OCI-LY7 (cell line): Measurements from ENCODE around the gene SCN4A.
"Not testable (repeated sequence)": the region's sequence is repeated elsewhere in the genome, so short reads cannot be mapped to it uniquely, and the experiment has no call there.

Experiments
- CTCF ChIP-seq: fragments of 200-600 bp; sonication (generic); conservative IDR thresholded peaks from 2 replicates; pipeline ENCODE4 v1.5.1; 2014; ENCODE audit warnings: mild to moderate bottlenecking, antibody characterized with exemption, low read length, moderate library complexity, mixed read lengths
- EZH2phosphoT487 ChIP-seq: fragments of 200-600 bp; sonication (generic); IDR thresholded peaks from 2 replicates; pipeline ENCODE4 v1.6.1; 2018; ENCODE audit warnings: low read depth, borderline replicate concordance, mild to moderate bottlenecking, mixed run types, antibody characterized with exemption, low read length, moderate library complexity, mixed read lengths

- not testable (repeated sequence) for TF ChIP-seq CTCF, EZH2phosphoT487
Observed at GRCh38 chr17:63894821-63895220, 77.9 kb downstream of the SCN4A start.
